Kasumi-1 (cell line): ENCODE measurements around the gene KLK13.

ENCODE experiments used
- DNase-seq, 2 experiments: peaks; one replicate each; lab custom pipeline; 2025; lab: John Stamatoyannopoulos, UW

KLK13 gene

DNA sequence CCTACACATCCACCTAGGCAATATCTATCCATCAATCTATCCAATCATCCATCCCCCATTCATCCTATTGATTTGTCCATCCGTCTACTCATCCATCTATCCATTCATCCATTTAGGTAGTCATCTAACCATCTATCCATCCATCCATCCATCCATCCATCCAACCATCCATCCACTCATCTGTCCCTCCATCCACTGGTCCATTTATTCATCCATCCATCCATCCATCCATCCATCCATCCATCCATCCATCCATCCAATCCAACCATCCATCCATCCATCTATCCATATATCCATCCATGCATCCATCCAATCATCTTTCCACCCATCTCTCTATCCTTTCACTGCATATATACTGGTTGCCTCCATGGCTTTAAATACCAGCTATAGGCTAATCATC is 3.9 kb downstream of the KLK13 start:
- no peak for DNase-seq

- DNase-seq: no peak
Measured at GRCh38 chr19:51060336-51060735, 4.6 kb downstream of the KLK13 start.

- DNase-seq: no peak
Measured at GRCh38 chr19:51059715-51060114, 5.2 kb downstream of the KLK13 start.

GRCh38 chr19:51055866-51056265 is 9.0 kb downstream of the KLK13 start:
- no peak for DNase-seq

- no peak for DNase-seq
Measured at GRCh38 chr19:51047031-51047335, 17.9 kb downstream of the KLK13 start.

- DNase-seq: no peak
Measured at GRCh38 chr19:51044327-51044726, 20.6 kb downstream of the KLK13 start.

GRCh38 chr19:51043497-51043896 is 21.4 kb downstream of the KLK13 start:
- DNase-seq: no peak

GRCh38 chr19:51040151-51040550 is 24.7 kb downstream of the KLK13 start:
- DNase-seq: no peak

- no peak for DNase-seq
Measured at GRCh38 chr19:51036519-51036918, 28.4 kb downstream of the KLK13 start.

GRCh38 chr19:51034704-51035103 is 30.2 kb downstream of the KLK13 start, which contains the start of gene KLK12:
TSS of gene KLK12 (minus strand) at chr19:51035002. CDS start at chr19:51034621, 381 bp downstream.
- no peak for DNase-seq

- no peak for DNase-seq
Measured at GRCh38 chr19:51031880-51032225, 33.0 kb downstream of the KLK13 start.

DNA sequence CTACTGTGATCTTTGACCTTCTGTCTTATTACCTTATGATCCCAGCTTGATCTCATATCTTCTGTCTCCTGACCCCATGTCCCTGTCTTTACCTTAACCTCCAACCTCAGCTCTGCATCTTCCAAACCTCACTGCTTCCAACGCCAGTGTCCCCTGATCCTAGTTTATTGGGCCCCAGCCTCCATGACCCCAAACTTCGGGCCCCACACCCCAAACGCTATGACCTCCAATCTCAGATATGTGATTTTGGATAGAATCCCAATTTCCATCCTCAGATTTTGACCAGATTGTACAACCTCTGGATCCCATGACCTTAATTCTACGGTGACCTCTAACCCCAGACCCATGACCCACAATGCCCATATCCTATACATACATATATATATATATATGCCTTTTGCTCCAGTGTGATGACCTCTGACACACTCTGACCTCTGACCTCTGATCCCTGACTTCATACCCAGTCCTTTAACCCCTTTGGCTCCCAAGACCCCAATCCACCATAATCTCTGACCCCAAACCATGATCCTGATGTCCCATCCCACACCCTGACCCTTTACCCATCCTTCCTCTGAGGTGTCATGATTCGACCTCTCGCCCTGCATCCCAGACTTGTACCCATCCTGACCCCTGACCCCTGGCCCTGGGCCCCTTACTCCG is 33.5 kb downstream of the KLK13 start:
- no peak for DNase-seq

GRCh38 chr19:51030631-51031030 is 34.3 kb downstream of the KLK13 start:
- DNase-seq: no peak

GRCh38 chr19:51029718-51030117 is 35.2 kb downstream of the KLK13 start:
- DNase-seq: no peak

DNA sequence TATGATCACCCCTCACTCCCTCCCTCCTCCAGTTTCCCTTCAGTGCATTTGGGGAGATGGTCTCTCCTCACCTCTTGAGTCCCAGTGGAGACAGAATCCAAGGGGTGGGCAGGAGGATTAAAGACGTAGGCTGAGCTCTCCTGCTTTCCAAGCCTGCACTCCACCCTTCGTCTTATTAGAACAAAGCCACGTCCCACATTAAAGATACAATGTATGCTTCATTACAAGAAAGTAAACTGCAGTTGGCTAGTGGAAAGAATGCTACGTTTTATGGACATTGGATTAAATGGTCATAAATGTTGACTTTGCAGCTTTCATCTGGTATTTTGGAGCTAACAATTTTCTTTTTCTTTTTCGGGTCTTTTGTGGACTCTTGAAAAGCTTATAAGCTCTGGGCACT is 37.0 kb downstream of the KLK13 start:
- DNase-seq: peak; percentile 72

DNA sequence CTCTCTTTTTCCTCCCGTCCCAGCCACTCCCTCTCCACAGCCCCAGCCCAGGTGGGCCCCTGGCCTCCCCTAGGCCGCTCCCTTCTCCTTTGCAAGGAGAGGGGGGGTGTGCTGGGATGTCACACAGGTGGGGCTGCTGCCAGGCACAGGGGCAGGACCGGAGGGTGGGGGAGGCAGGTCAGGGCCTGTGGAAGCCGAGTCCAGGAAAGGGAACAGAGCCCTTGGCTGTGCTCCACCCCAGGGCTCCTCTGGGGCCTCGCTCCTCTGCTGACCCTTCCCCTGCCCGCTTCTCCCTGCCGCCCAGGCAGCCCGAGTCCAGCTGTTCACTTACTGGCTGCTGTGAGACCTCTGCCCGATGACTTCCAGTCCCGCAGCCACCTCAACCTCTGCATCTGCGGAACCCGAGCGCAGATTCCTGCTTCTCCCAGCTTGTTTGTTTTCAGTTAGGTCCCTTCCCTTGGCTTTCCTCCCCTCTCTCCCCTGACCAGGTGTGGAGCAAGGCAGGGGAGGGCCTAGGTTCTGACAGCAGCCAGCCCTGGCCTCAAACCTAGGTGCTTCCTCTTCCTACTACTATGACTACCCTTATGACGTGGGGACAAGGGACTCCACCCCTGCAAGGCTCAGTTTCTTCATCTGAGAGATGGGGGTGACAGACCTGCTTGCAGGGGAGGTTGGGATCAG is 37.6 kb downstream of the KLK13 start:
- no peak for DNase-seq

DNA sequence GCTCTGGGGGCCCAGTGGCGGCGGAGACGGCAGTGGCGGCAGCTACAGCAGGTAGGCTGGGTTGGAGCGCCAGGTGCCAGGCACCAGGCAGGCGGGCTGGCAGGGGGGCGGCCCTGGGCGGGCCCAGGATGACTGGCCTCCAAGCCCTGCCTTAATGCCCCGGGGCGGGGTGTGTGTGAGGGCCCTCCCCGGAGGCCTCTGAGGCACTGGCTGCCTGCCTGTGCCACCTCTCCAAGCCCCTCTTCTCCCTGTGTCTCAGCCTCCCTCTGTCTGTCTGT is 38.4 kb downstream of the KLK13 start, which contains the start of gene KLK11:
KLK11 (minus strand) TSS at position 63 of the 278 bp plus-strand sequence. CDS start 985 bp downstream, outside the sequence.
- DNase-seq: no peak

GRCh38 chr19:51025809-51026553 is 38.9 kb downstream of the KLK13 start:
- no peak for DNase-seq

DNA sequence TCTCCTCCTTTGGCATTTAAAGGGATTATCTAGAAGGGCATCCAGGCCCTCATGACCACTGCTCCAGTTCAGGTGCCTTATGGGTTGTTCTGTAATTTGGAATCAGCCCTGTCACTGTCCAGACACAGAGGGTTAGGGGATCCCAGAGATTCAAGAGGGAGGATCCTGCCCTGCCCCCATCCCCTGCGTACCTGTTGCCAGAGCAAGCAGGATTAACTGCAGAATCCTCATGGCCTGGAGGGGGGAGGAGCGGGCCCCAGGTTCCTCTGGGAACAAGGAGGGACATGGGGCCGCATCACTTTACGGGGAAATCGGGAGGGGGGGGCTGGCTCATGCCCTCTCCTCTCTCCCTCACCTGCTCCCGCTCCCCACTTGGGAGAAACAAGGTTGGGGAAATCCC is 39.5 kb downstream of the KLK13 start:
- no peak for DNase-seq

- DNase-seq: no peak
Measured at GRCh38 chr19:51024924-51025323, 40.0 kb downstream of the KLK13 start.

DNA sequence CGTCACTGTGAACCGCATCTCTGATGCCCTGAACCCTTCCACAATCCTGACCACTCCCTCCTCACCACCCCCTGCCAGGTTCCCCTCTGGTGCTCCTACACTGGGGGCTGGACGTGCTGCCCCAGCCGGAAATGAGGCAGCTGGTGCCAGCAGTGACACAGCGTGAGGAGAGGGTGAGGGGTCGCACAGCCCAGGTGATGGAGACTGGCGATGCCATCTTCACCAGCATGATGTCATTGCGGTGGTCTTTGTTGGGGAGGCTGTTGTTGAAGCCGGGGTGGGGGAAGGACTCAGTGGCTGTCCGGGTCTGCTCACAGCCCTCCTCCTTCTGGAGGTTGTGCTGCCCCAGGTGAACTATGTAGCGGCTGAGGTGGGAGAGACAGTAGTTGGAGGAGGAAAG is 40.9 kb downstream of the KLK13 start:
- no peak for DNase-seq

GRCh38 chr19:51022526-51022925 is 42.4 kb downstream of the KLK13 start:
- DNase-seq: no peak

DNA sequence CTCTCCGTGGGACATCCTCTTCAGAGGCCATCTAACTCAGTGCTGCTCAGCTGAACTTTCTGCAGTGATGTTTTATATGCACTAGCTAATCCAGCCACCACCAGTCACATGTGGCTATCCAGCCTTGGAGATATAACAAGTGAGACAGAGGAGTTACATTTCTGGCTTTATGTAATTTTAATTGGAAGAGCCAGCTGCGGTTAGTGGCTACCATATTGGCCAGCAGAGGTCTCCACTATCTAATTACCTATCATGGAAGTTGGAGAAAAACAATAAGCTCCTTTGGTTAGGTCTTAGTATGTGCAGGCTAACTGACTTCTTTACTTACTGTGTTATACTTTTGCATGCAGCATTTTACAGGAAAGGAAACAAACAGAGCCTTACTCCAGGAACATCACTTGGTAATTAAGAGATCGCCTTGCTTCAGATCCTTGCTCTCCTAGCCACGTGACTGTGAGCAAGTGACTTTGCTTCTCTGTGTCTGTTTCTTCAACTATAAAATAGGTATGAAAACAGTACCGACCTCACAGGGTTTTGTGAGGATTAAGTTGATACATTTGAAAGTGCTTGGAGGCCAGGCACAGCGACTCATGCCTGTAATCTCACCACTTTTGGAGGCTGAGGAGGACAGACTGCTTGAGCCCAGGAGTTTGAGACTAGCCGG is 43.8 kb downstream of the KLK13 start:
- peak; percentile 66 to 72 for DNase-seq
